Measurements from ENCODE around the gene PTPRT. TPM values are rescaled to one million over a fixed set of nuclear protein-coding genes. Genes with fewer than 3 reads are reported as not detected.

The PTPRT gene
- polyA plus RNA-seq, 1 of the 3 experiments (the other 2 are of a cell fraction): not detected

GRCh38 chr20:42549496-42549895 is 640.2 kb downstream of the PTPRT start:
- H3K27me3 ChIP-seq (ENCODE audit: insufficient read depth): no peaks in the 10 kb centered on the region
- H3K27ac ChIP-seq (ENCODE audit: low read depth in 2 of 2, low read length in 1 of 2): no peak overlapping the region
- no peaks in the 10 kb centered on the region for H4K20me1 ChIP-seq (ENCODE audit: insufficient read depth)
- TF ChIP-seq REST (IDR thresholded peaks at IDR 0.05; ENCODE audit: low read depth, low read length): no peak
- no peak for TF ChIP-seq IRF3 (IDR thresholded peaks at IDR 0.05; ENCODE audit: low read depth, low read length)
- no peak for TF ChIP-seq PBX3 (IDR thresholded peaks at IDR 0.05)
- TF ChIP-seq ELF1 (IDR thresholded peaks at IDR 0.05): no peak
- TF ChIP-seq MEF2A (IDR thresholded peaks at IDR 0.05; ENCODE audit: borderline replicate concordance, low read depth): no peak
- TF ChIP-seq USF1 (IDR thresholded peaks at IDR 0.05; ENCODE audit: borderline replicate concordance, low read depth): no peak
- no peak for TF ChIP-seq RCOR1 (IDR thresholded peaks at IDR 0.05; ENCODE audit: low read length)
- TF ChIP-seq JUND (IDR thresholded peaks at IDR 0.05): no peak
- no peak for TF ChIP-seq EP300 (IDR thresholded peaks at IDR 0.05; ENCODE audit: borderline replicate concordance in 1 of 2, low read depth in 1 of 2, low read length in 1 of 2)
- no peak for TF ChIP-seq TCF12 (IDR thresholded peaks at IDR 0.05)
- no peak for TF ChIP-seq RXRA (IDR thresholded peaks at IDR 0.05; ENCODE audit: borderline replicate concordance, low read depth)
- TF ChIP-seq YY1 (IDR thresholded peaks at IDR 0.05; ENCODE audit: low read depth): no peak
- TF ChIP-seq USF2 (IDR thresholded peaks at IDR 0.05; ENCODE audit: borderline replicate concordance, low read depth, low read length): no peak
- no peak for TF ChIP-seq FOSL2 (IDR thresholded peaks at IDR 0.05; ENCODE audit: borderline replicate concordance, low read depth)
- TF ChIP-seq SIN3A (IDR thresholded peaks at IDR 0.05; ENCODE audit: borderline replicate concordance, low read depth, low read length): no peak
- TF ChIP-seq RFX5 (IDR thresholded peaks at IDR 0.05; ENCODE audit: low read length): no peak
- TF ChIP-seq GATA2 (CRISPR knock-in tag; IDR thresholded peaks at IDR 0.05): no peak
- DNase-seq: no peak
- no peaks in the 10 kb centered on the region for H3K9me2 ChIP-seq
- ChIA-PET CTCF (interaction anchor here (0.9 kb wide), 1 partner anchor 19 kb away, joined by 4 read pairs; no protein-coding TSS in a partner anchor), POLR2A (no interaction called here)
- WGBS (ENCODE audit: low lambda C conversion rate): 9% methylated on average over 3 of the region's 3 CpGs
- H3K4me1 ChIP-seq (ENCODE audit: control insufficient read depth in 1 of 2, insufficient read depth in 2 of 2, low read depth in 1 of 2, low read length in 1 of 2): no peaks in the 10 kb centered on the region
- no peaks in the 10 kb centered on the region for H3K79me2 ChIP-seq (ENCODE audit: insufficient read depth)
- no peak overlapping the region for H3K9ac ChIP-seq
- no peaks in the 10 kb centered on the region for H3K9me3 ChIP-seq
- H3K4me2 ChIP-seq: no peak overlapping the region
- H3F3A ChIP-seq (replicated peaks; ENCODE audit: insufficient read depth): no peaks in the 10 kb centered on the region
- H2AFZ ChIP-seq (ENCODE audit: low read depth): no peak overlapping the region
- H3K36me3 ChIP-seq (replicated peaks in 1 of 2; ENCODE audit: control insufficient read depth in 1 of 2, insufficient read depth in 2 of 2, low read length in 1 of 2): no peaks in the 10 kb centered on the region
- H3K4me3 ChIP-seq (ENCODE audit: low read depth in 2 of 2, low read length in 1 of 2): no peak overlapping the region

Data from SK-N-SH (cell line).